ENCODE results near the gene GIT1. TPM values are rescaled to one million over a fixed set of nuclear protein-coding genes. Genes with fewer than 3 reads are reported as not detected.

GIT1 gene
- total and polyA plus RNA-seq, 9 of the 15 experiments (the other 6 are each of a cell fraction or from before 2014, with no cell fraction given) = 0.35 to 35.3 (median 17.1) TPM

DNA sequence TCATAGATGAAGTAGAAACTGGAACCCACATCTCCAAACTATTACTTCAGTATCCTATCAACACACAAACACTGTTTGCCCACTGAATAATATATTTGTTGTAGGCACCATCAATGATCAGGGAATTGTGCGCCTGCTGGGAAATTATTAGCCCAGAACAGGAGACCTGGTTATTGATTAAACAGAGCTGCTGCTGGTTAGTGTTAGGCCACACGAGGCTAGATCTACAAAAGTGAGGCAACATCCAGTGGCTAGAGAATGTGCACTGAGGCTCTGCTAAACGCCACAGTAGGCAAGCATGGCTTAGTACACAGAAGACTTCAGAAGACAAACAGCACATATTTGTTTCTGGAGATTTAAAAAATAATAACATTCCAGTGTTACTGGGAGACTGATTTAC is 33.6 kb downstream of the GIT1 start (continued):
- no peak for TF ChIP-seq TRIM28 (IDR thresholded peaks at IDR 0.05)

GRCh38 chr17:29549177-29549923 is 40.1 kb downstream of the GIT1 start:
- FAIRE-seq (peak; percentile 37), ATAC-seq (no peak), DNase-seq (ENCODE audit: extremely low read depth in 1 of 4, low spot score in 3 of 4) (no peak)
- Histone ChIP-seq H3K9ac (ENCODE audit: insufficient read depth in 1 of 2, low read depth in 2 of 2, low read length in 2 of 2) (no peak overlapping the region), H3K27me3 (ENCODE audit: control insufficient read depth in 2 of 2, insufficient read depth in 2 of 2, low read length in 2 of 2) (0 out of 5 replicates have a peak, but pooled peaks cover 0 to under 1% of the 10 kb centered on the region in 2 experiments), H3K4me1 (replicated peaks in 1 of 2; ENCODE audit: control insufficient read depth in 2 of 2, insufficient read depth in 2 of 2, low read length in 2 of 2) (peaks cover 0 to 5% of the 10 kb centered on the region in 2 experiments; a peak in 1 of 5 replicates), H3K4me2 (ENCODE audit: insufficient read depth, low read length) (no peak overlapping the region), H3K27ac (ENCODE audit: extremely low read depth, low read depth, low read length) (no peak overlapping the region), H3K79me2 (ENCODE audit: control insufficient read depth, insufficient read depth, low read length) (no peaks in the 10 kb centered on the region), H4K20me1 (replicated peaks; ENCODE audit: control insufficient read depth, insufficient read depth, low read length) (no peaks in the 10 kb centered on the region), H3K9me3 (replicated peaks; ENCODE audit: control insufficient read depth, insufficient read depth, low read depth, low read length) (no peaks in the 10 kb centered on the region), H3K36me3 (ENCODE audit: control insufficient read depth, insufficient read depth, low read length) (peaks cover 4% of the 10 kb centered on the region; the same call in 1 of the 3 replicates), H2AFZ (ENCODE audit: low read depth, low read length) (no peak overlapping the region), H3K9me1 (ENCODE audit: control insufficient read depth, insufficient read depth, low read length) (no peaks in the 10 kb centered on the region), H3K4me3 (no peak overlapping the region)
- POLR2A ChIA-PET = interaction anchor here (0.6 kb wide), 1 partner anchor 18 kb away, joined by 3 read pairs; no protein-coding TSS in a partner anchor
- intact Hi-C loops (cut with micrococcal nuclease) (no loop called here), in situ Hi-C loops (cut with MboI) (no loop called here)
- 44% methylated on average over 5 of the region's 5 CpGs for WGBS (ENCODE audit: insufficient coverage, low coverage, missing lambda C conversion rate)
- CTCF ChIA-PET (ENCODE audit: low intra/inter-chr PET ratio) = no interaction called here
- BruUV-seq (replicated peaks) = no TSS peak
- TF ChIP-seq E2F4 (CRISPR knock-in tag; IDR thresholded peaks at IDR 0.05; ENCODE audit: low read depth) = no peak
- TF ChIP-seq RFX1 (IDR thresholded peaks at IDR 0.05) = peak; percentile 65

Measured in K562 (cell line).